IPS-NIHi7 (cell line): Measurements from ENCODE around the gene MYLK.

ENCODE experiments used
- DNase-seq: peaks from one replicate; pipeline ENCODE4 v3.0.0; 2012; ENCODE audit warnings: mixed read lengths; ENCODE audit errors: extremely low spot score

MYLK gene

GRCh38 chr3:123876858-123877257 lies 7.3 kb downstream of the MYLK start:
- DNase-seq = no peak

GRCh38 chr3:123872621-123873020 lies 11.5 kb downstream of the MYLK start:
- no peak for DNase-seq

GRCh38 chr3:123871946-123872345 lies 12.2 kb downstream of the MYLK start:
- DNase-seq = no peak

GRCh38 chr3:123870033-123870432 lies 14.1 kb downstream of the MYLK start:
- DNase-seq = no peak

GRCh38 chr3:123869165-123869564 lies 15.0 kb downstream of the MYLK start:
- no peak for DNase-seq

GRCh38 chr3:123864706-123865105 lies 19.4 kb downstream of the MYLK start:
- no peak for DNase-seq

GRCh38 chr3:123862152-123862551 lies 22.0 kb downstream of the MYLK start:
- DNase-seq = no peak

GRCh38 chr3:123861081-123861836 lies 22.9 kb downstream of the MYLK start:
- no peak for DNase-seq

- DNase-seq = no peak
Measured at GRCh38 chr3:123859177-123859576, 25.0 kb downstream of the MYLK start.

GRCh38 chr3:123854905-123855304 lies 29.2 kb downstream of the MYLK start:
- DNase-seq = no peak

GRCh38 chr3:123853686-123854372 lies 30.3 kb downstream of the MYLK start:
- no peak for DNase-seq

GRCh38 chr3:123847209-123847608 lies 36.9 kb downstream of the MYLK start:
- DNase-seq = no peak

- DNase-seq = peak; percentile 32
Measured at GRCh38 chr3:123843668-123844067, 40.5 kb downstream of the MYLK start.

GRCh38 chr3:123842711-123843110 lies 41.4 kb downstream of the MYLK start:
- DNase-seq = no peak

- DNase-seq = no peak
Measured at GRCh38 chr3:123841476-123842238, 42.5 kb downstream of the MYLK start.

GRCh38 chr3:123840961-123841360 lies 43.2 kb downstream of the MYLK start:
- DNase-seq = no peak

- DNase-seq = no peak
Measured at GRCh38 chr3:123837858-123838257, 46.3 kb downstream of the MYLK start.

- DNase-seq = no peak
Measured at GRCh38 chr3:123834631-123835030, 49.5 kb downstream of the MYLK start.

GRCh38 chr3:123833398-123833785 lies 50.7 kb downstream of the MYLK start:
- DNase-seq = no peak

GRCh38 chr3:123832692-123833397 lies 51.3 kb downstream of the MYLK start:
- DNase-seq = no peak

- DNase-seq = no peak
Measured at GRCh38 chr3:123831420-123831819, 52.7 kb downstream of the MYLK start.

- no peak for DNase-seq
Measured at GRCh38 chr3:123821920-123822319, 62.2 kb downstream of the MYLK start.
